GM10248 (cell line): Measurements from ENCODE around the gene TBC1D13.

Experiments used
- CTCF ChIA-PET: fragments of 300-600 bp; sonication (Branson Sonifier 250); formaldehyde crosslinking; extraction: SDS; loops from one replicate; lab custom pipeline; 2021; ENCODE audit warnings: antibody characterized with exemption; lab: Yijun Ruan, JAX
- POLR2A ChIA-PET: fragments of 350-650 bp; sonication (Branson Sonifier 250); formaldehyde crosslinking; extraction: SDS; loops from one replicate; lab custom pipeline; 2020; ENCODE audit warnings: antibody characterized with exemption; lab: Yijun Ruan, JAX
- DNase-seq: peaks from one replicate; pipeline ENCODE4 v3.0.0; 2012; ENCODE audit errors: extremely low spot score
- CTCF ChIP-seq: IDR thresholded peaks from 2 replicates; pipeline ENCODE4 v1.5.1; 2012; ENCODE audit warnings: mild to moderate bottlenecking, low read depth; ENCODE audit errors: extremely low read depth, missing control alignments, control extremely low read depth

TBC1D13 gene

GRCh38 chr9:128782669-128783068, 4.4 kb upstream of the TBC1D13 start:
- DNase-seq = no peak
- ChIA-PET CTCF (interaction anchor here (0.9 to 2.0 kb wide), 4 partner anchors 12 to 80 kb away, joined by 3 to 9 read pairs (median 3); partner anchors contain the start of gene ENDOG), POLR2A (no interaction called here)
- no peak for TF ChIP-seq CTCF

- ChIA-PET CTCF (interaction anchor here (2.2 kb wide), 1 partner anchor 32 kb away, joined by 8 read pairs; the partner anchor contains the start of gene ENDOG), POLR2A (no interaction called here)
- DNase-seq = no peak
- TF ChIP-seq CTCF = no peak
Measured at GRCh38 chr9:128785427-128785826, 1.6 kb upstream of the TBC1D13 start.

GRCh38 chr9:128787659-128788058, 606 bp downstream of the TBC1D13 start:
- POLR2A ChIA-PET = interaction anchor here (0.8 kb wide), 1 partner anchor 235 kb away, joined by 3 read pairs; the partner anchor contains the start of gene SPTAN1
- CTCF ChIA-PET = interaction anchor here (1.1 to 2.6 kb wide), 5 partner anchors 30 to 317 kb away, joined by 3 to 16 read pairs (median 4); partner anchors contain the start of gene ENDOG
- no peak for TF ChIP-seq CTCF
- DNase-seq = no peak

- DNase-seq = no peak
- TF ChIP-seq CTCF = no peak
- CTCF ChIA-PET = interaction anchor here (1.0 to 2.6 kb wide), 9 partner anchors 26 to 317 kb away, joined by 3 to 16 read pairs (median 3); partner anchors contain the start of gene ENDOG
- POLR2A ChIA-PET = interaction anchor here (0.6 to 0.8 kb wide), 3 partner anchors 22 to 417 kb away, joined by 3 to 5 read pairs (median 3); partner anchors contain the start of genes SPTAN1 and URM1
Measured at GRCh38 chr9:128788445-128788844, 1.4 kb downstream of the TBC1D13 start.

GRCh38 chr9:128790536-128790935, 3.5 kb downstream of the TBC1D13 start:
- ChIA-PET CTCF (interaction anchor here (0.8 kb wide), 1 partner anchor 28 kb away, joined by 3 read pairs; the partner anchor contains the start of gene ENDOG), POLR2A (no interaction called here)
- no peak for DNase-seq
- TF ChIP-seq CTCF = no peak

- DNase-seq = no peak
- POLR2A ChIA-PET = no interaction called here
- no peak for TF ChIP-seq CTCF
- CTCF ChIA-PET = interaction anchor here (1.1 to 2.4 kb wide), 4 partner anchors 10 to 137 kb away, joined by 3 to 8 read pairs (median 6); partner anchors contain the start of genes ENDOG and ZER1
Measured at GRCh38 chr9:128792134-128792533, 5.1 kb downstream of the TBC1D13 start.
